ENCODE results near the gene PCK2. TPM values are rescaled to one million over a fixed set of nuclear protein-coding genes. Genes with fewer than 3 reads are reported as not detected.
"Not testable (repeated sequence)": the region's sequence is repeated elsewhere in the genome, so short reads cannot be mapped to it uniquely, and the experiment has no call there.

PCK2 gene
- total RNA-seq, 2 donors from 2014 or later = 150 to 223 TPM

DNA sequence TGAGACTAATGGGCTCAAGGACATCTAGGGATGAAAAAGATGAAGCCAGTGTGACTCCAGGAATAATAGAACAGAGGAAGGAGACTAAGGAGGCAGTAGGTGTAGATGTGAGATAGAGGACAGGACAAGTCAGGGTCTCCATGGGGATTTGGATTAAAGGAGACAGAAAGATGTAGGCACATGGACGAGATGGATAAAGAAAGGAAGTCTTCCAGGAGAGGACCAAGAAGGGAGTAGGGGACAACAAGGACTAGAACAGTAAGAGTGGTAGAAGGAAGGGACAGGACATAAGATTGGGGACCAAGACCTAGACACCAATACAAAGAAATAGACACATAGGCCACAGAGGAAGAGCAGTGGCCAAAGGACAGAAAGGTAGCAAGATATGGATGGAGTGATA is 7.1 kb upstream of the PCK2 start:
- no peak for DNase-seq
- intact Hi-C loops (cut with DNase I, micrococcal nuclease) = no loop called here

DNA sequence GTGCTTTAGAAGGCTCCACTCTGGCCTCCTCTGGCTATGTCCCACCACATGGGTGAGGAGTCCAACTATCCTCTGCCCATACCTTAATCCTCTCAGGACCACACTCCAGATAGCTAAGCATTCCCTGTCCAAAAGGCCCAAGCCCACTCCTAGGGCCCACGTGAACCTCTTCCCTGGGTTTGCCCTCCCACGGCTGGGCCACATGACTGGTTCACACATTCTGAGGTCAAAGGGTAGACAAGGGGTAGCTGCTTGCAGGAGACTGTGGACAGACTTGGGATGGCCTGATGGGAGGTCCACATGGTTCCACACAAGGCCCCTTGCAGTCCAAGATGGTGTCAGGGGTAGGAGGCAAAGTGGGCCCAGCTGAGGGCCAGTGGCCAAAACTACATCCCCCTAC is 6.0 kb upstream of the PCK2 start:
- intact Hi-C loops (cut with DNase I, micrococcal nuclease) = no loop called here
- DNase-seq (no peak), ATAC-seq (no peak)

More for the DNA sequence above, 7.1 kb upstream of the PCK2 start:
- ATAC-seq = no peak

DNA sequence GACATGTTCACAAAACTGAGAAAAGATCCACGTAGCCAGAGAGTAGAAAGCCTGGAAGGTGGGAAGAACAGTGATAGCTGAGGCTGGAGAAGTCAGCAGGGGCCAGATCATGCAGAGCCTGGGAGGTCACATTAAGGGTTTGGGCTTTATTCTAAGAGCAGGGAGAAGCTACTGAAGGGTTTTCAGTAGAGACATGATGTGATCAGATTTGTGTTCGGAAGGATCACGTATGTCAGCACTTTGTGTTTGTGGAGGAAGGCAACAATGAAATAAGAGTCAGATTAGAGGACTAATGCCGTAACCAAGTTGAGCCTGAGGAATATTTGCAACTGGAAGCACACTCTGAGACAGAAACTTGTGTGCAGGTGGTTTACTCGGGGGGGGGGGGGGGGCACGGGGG is 4.2 kb upstream of the PCK2 start:
- DNase-seq (no peak), ATAC-seq (no peak)
- intact Hi-C loops (cut with DNase I, micrococcal nuclease) = no loop called here

DNA sequence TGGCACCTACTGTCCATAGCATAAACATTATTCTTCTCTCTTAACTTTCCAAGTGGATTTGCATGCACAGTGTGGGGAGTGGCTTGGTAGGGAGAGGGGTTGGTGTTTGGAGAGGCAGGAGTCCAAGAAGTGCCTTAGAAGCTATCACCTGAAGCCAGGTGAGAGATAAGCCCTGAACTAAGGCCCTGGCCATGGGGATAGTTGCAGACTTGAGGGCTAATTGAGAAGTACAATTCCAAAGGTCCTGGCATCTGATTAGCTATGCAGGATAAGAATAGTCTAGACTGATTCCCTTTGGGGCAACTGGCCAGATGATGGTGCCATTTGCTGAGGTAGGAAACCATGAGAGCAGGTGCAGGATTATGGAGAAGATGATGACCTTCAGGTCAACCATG is 2.0 kb upstream of the PCK2 start:
- intact Hi-C loops (cut with DNase I, micrococcal nuclease) = no loop called here
- peak; percentile 31 to 61 for DNase-seq
- ATAC-seq = peak; percentile 25

DNA sequence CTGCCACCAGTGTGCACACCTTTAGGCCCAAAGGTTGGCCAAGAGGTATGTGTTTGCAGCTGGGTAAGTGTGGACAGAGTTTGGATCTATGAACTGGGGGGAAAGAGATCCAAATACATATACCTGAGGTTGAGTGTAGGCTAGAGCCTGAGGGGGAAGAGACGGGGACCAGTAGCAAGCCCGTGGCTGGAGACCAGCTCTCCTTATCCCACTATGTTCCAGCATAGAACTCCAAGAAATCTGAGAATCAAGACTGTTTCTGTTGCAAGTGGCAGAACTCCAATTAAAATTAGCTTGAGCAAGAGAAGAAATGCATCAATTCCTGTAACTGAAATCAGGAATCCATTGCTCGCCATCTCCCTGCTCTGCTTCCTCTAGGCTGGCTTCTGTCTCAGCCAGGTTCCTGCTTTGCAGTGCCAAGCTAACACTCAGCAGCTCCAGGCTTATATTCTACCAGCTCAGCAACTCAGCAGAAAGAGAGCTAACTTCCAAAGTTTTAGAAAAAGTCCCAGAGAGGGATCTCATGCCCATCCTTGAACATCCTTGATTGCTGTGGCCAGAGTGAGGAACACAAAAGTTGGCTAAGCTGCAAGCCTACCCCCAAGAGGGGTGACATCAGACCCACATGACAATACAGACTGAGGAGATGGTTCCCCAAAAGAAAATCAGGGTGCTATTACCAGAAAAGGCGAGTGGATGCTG is 1.5 kb upstream of the PCK2 start:
- ATAC-seq (no peak), DNase-seq (no peak)
- intact Hi-C loops (cut with DNase I, micrococcal nuclease) = no loop called here

DNA sequence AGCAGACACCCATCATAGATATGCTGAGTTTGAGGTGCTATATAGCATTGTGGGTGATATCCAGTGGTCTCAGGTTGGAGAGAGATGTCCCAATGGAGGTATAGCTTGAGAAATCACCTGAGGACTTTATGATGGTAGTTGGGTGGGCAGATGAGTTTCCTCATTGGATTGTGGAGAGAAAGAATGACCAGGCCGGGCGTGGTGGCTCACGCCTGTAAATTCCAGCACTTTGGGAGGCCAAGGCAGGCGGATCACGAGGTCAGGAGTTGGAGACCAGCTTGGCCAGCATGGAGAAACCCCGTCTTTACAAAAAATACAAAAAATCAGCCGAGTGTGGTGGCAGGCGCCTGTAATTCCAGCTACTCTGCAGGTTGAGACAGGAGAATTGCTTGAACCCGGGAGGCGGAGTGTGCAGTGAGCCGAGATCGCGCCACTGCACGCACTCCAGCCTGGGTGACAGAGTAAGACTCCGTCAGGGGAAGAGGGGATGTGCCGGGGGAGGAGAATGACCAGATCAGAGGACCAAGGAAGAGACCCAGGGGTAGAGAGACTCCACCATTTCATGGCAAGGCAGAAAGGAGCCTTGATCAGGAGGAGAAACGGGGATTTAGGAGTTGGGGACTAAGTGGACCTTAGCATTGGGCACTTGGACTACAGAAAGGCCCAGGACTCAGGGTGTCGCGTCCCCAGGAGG is 757 bp upstream of the PCK2 start:
- ATAC-seq (no peak), DNase-seq (no peak)
- intact Hi-C loops (cut with DNase I, micrococcal nuclease) = no loop called here

DNA sequence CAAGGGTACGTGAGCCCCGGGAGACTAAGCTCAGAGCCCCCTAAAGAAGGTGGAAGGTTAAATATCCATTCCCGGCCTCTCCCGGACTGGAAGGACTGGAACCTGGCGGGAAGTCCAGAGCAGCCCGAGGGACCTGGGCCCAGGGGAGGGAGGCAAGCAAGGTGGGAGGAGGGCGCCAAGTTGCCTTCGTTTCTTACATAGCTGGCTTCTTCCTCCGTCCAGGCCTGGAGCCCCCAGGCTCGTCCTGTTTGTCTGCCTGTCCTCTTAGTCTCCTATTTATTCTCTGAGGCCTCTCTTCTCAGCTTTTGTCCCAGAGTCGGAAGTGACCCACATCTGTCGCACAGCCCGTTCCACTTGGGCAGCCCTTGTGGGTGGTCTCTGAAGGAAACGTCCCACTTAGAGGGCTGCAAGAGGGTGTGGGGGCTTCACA is 745 bp downstream of the PCK2 start:
- peak; percentile 3 for ATAC-seq
- intact Hi-C loops (cut with DNase I, micrococcal nuclease) = no loop called here
- DNase-seq = peak in 1 of 2 donors; percentile 44

DNA sequence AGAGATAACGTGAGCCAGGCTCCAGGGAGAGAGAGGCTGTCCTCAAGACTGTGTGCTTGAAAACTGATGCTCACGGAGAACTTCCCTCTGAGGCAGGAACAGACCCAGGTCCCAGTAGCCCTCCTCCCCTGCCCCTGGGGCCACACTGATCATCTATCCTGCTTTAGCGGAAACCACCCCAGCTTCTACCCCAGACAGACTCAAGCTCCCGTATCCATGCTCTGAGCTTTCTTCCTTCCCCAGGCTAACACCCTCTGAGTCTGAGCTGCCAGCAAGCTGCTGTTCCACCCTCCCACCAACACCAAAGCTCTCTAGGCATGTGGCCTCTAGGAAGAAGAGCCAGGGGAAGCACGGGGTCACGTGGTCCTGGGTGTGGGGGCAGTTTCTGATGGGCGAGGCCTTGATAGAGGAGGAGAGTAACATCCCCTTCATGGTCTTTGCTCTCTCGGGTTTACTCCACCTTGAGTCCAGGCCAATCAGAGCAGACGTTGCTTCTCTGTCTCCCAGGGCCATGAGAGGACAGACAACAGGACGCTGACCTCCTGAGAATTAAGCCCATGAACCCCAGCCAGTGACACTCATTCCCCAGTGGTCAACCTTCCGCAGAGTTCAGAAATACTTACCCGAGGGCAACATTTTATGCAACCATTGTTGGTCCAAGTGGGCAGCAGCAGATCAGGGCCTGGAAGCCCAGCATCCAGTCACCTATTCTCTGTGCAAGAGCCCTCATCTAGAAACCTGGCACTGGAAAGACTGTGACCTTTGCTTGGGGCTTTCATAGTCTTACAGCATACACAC is 1.4 kb downstream of the PCK2 start:
- DNase-seq (peak; percentile 91 to 95), ATAC-seq (peak; percentile 65)
- intact Hi-C loops (cut with DNase I, micrococcal nuclease) = no loop called here

DNA sequence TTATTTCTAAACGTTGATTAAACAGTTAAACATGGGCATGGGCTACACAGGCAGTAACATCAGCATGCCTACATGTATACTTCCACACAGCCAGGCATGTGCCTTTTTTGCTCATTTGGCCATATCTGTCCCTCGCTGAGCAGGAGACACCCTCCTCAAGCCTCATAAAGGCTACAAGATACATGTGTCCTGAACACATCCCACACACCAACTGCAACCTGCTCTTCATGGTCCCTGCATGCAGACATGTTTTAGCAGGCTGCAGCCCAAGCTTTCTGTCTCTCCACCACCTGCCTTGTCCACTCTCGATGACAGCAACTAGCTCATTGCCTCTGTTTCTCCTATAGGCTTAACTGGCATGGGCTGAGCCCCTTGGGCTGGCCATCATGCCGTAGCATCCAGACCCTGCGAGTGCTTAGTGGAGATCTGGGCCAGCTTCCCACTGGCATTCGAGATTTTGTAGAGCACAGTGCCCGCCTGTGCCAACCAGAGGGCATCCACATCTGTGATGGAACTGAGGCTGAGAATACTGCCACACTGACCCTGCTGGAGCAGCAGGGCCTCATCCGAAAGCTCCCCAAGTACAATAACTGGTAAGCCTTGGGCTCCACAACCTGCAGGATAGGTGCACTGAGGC is 2.6 kb downstream of the PCK2 start:
- no peak for ATAC-seq
- DNase-seq = no peak
- intact Hi-C loops (cut with DNase I, micrococcal nuclease) = no loop called here

DNA sequence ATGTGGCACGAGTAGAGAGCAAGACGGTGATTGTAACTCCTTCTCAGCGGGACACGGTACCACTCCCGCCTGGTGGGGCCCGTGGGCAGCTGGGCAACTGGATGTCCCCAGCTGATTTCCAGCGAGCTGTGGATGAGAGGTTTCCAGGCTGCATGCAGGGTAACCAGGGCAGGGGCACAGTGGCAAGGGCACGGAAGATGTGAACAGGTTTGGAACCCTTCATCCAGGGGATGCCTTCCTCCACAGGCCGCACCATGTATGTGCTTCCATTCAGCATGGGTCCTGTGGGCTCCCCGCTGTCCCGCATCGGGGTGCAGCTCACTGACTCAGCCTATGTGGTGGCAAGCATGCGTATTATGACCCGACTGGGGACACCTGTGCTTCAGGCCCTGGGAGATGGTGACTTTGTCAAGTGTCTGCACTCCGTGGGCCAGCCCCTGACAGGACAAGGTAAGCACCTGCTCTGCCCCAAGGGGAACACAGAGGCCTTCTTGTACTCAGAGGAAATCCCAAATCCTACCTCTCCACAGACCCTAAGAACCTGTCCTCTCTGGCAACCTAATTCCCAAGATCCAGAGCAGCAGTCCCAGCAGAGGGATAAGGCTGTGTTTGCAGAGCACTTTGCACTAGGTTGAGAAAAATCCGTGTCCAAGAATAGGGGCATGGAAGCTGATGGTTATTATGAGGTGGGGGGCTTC is 4.3 kb downstream of the PCK2 start:
- intact Hi-C loops (cut with DNase I, micrococcal nuclease) = no loop called here
- ATAC-seq (no peak), DNase-seq (no peak)

DNA sequence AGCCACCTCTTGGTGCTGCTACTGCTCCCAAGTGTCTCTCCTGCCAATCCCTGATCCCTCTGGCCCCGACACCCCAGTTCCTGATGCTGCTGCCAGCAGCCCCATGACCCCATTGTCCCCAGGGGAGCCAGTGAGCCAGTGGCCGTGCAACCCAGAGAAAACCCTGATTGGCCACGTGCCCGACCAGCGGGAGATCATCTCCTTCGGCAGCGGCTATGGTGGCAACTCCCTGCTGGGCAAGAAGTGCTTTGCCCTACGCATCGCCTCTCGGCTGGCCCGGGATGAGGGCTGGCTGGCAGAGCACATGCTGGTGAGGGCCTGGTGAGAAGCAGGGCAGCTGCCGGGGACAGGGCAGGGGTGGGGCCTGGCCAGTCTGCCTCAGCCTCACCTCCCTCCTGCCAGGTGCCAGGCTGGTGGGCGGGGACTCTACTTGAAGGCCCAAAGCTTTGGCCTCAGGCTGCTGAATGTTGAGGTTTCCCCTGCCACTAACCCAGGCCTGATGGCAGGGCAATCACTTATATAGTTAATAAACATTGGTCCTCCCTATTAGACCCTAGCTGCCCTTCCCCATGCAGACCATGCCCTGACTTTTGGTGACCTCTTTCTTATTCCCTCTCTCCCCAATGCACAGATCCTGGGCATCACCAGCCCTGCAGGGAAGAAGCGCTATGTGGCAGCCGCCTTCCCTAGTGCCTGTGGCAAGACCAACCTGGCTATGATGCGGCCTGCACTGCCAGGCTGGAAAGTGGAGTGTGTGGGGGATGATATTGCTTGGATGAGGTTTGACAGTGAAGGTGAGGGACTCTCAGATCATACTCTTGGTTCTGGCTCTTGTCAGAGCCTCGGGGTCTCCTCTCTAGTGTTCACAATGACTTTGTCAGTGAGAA is 5.1 kb downstream of the PCK2 start:
- ATAC-seq = no peak
- peak in 1 of 2 donors; percentile 48 for DNase-seq
- intact Hi-C loops (cut with DNase I, micrococcal nuclease) = no loop called here

DNA sequence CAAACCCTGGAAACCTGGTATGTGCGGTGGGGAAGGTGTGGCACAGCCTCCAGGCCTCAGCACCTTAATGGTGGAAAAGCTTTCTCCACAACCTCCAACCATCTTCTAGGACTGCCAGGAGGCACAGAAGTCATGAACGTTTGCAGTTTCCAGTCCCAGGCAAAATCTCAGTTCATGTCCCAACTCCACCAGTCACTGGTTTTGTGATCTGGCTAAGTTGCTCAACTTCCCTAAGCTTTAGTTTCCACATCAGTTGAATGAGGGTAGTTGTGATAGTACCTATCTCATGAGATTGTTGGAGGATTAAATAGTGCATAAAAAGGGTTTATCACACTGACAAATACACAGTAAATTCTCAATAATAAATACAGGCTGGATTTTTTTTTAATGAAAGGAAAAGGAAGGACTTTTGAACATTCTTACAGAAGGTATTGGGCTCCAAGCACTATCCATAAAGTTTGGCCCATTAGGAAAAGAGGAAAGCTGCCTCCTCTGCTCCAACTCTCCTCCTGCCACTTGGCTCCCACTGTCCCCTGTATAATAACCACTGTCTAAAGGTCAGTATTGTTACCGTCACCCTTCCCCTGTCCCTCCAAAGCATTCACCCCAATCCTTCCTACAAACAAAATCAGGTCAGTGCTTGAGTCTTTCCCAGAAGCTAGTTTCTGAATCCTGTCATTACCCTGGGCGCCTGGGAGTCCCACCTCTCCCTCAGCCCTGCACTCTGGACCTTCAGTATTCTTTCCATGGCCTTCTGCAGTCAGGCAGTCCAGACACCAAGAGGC is 6.3 kb downstream of the PCK2 start:
- intact Hi-C loops (cut with DNase I, micrococcal nuclease) = no loop called here
- no peak for DNase-seq
- ATAC-seq = no peak

DNA sequence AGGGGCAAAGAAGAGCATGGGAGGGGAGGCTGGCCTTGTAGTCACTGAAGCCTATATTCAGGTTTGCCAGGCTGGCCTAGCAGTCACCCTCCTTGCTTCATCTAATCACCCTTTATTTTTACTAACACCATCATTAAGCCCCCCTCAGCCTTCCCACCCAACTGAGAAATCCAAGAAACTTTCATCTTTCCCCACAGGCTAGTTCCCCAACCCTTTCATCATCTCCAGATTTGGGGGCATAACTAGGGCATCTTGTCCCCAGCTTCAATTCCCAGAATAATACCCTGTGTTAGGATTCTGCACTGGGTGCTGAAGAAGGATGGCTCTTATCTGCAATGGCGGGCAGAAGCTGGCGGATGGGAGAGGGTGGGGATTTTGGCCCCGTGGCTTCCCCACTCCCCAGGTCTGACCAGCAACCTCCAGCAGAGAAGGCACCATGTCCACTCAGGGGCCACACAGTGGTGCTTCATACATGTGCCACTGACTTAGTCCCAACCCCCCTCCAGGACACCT is 6.9 kb downstream of the PCK2 start:
- intact Hi-C loops (cut with DNase I, micrococcal nuclease) = no loop called here
- ATAC-seq = no peak
- no peak for DNase-seq

DNA sequence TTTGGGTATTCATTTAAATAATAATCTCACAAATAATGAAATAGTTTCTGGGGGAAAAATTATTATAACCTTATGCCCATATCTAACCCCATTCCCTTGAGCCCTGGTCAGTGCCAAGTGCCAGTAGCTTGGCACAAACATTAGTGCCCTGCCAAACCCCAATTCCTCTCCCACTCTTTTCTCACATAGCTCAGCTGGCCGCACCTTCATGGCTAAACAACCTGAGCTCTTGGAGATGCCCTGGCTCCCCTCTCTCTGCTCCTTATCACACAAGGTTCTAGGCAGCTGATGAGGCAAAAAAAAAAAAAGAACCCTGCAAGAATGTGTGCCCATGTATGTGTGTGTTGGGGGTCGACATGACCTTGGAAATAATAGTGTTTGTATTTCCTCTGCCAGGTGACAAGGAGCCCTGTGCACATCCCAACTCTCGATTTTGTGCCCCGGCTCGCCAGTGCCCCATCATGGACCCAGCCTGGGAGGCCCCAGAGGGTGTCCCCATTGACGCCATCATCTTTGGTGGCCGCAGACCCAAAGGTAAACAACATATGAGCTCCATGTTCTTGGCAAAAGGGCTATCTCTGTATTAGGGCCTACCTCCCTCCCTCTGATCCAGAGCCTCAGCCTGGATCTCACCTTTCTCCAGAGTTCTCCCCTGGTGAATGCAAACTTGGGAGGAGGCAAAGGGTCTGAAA is 8.4 kb downstream of the PCK2 start:
- ATAC-seq (no peak), DNase-seq (no peak)
- intact Hi-C loops (cut with DNase I, micrococcal nuclease) = no loop called here

DNA sequence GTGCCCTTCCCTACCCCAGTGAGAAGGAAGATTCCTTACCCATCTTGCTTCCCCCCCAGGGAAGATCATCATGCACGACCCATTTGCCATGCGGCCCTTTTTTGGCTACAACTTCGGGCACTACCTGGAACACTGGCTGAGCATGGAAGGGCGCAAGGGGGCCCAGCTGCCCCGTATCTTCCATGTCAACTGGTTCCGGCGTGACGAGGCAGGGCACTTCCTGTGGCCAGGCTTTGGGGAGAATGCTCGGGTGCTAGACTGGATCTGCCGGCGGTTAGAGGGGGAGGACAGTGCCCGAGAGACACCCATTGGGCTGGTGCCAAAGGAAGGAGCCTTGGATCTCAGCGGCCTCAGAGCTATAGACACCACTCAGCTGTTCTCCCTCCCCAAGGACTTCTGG is 9.3 kb downstream of the PCK2 start:
- no peak for DNase-seq
- ATAC-seq = no peak
- intact Hi-C loops (cut with DNase I, micrococcal nuclease) = no loop called here

DNA sequence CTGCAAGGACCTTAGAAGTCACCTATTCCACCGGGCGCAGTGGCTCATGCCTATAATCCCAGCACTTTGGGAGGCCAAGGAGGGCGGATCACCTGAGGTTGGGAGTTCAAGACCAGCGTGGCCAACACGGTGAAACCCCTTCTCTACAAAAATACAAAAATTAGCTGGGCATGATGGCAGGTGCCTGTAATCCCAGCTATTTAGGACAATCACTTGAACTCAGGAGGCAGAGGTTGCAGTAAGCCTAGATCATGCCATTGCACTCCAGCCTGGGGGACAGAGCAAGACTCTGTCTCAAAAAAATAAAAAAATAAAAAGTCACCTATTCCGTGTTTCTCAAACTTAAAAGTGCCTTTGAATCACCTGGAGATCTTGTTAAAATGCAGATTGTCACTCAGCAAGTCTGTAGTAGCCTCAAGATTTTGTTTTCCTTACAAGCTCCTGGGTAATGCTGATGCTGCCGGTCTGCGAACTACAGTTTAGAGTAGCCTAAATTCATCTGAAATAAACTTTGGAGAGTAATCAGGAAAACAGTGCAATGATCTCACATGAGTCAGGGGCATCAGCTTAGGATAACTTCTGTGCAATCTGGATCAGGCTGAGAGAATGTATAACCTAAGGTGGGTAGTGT is 11.6 kb downstream of the PCK2 start:
- DNase-seq; ATAC-seq; intact Hi-C loops (cut with DNase I, micrococcal nuclease): not testable (repeated sequence)
